Astrocyte of the cerebellum (primary cell): ENCODE results near the gene ANKIB1.
A peak's percentile ranks its signal among the peaks of the same experiment; 100 is the strongest.

ENCODE experiments used
- DNase-seq: peaks from one replicate; pipeline ENCODE4 v3.0.0-alpha.2; 2011; ENCODE audit warnings: low read depth
- H3K4me3 ChIP-seq: 2 replicates; pipeline ENCODE4 v1.5.1; 2011; ENCODE audit warnings: mild to moderate bottlenecking, low read depth, low read length, moderate library complexity
- CTCF ChIP-seq: IDR thresholded peaks from 2 replicates; pipeline ENCODE4 v1.5.1; 2012; ENCODE audit warnings: low read length, low read depth, moderate library complexity, mild to moderate bottlenecking; ENCODE audit errors: missing control alignments
- in situ Hi-C: cut with HindIII; loops from 2 replicates; pipeline ENCODE4 v1.10.0; 2017; ENCODE audit warnings: low sequenced_read_pairs

Gene ANKIB1

GRCh38 chr7:92332782-92333181 is 87.0 kb downstream of the ANKIB1 start:
- no peak for DNase-seq
- H3K4me3 ChIP-seq, result no peak overlapping the region
- no peak for TF ChIP-seq CTCF
- in situ Hi-C loops, result no loop called here

GRCh38 chr7:92333866-92334265 is 88.1 kb downstream of the ANKIB1 start:
- in situ Hi-C loops, result no loop called here
- no peak for TF ChIP-seq CTCF
- no peak for DNase-seq
- H3K4me3 ChIP-seq, result no peak overlapping the region

- TF ChIP-seq CTCF, result no peak
- DNase-seq, result no peak
- H3K4me3 ChIP-seq, result no peak overlapping the region
- in situ Hi-C loops, result no loop called here
Measured at GRCh38 chr7:92335574-92335973, 89.8 kb downstream of the ANKIB1 start.

GRCh38 chr7:92336662-92337340 is 91.0 kb downstream of the ANKIB1 start:
- TF ChIP-seq CTCF, result no peak
- in situ Hi-C loops, result no loop called here
- DNase-seq, result peak; percentile 4
- H3K4me3 ChIP-seq, result no peak overlapping the region

DNA sequence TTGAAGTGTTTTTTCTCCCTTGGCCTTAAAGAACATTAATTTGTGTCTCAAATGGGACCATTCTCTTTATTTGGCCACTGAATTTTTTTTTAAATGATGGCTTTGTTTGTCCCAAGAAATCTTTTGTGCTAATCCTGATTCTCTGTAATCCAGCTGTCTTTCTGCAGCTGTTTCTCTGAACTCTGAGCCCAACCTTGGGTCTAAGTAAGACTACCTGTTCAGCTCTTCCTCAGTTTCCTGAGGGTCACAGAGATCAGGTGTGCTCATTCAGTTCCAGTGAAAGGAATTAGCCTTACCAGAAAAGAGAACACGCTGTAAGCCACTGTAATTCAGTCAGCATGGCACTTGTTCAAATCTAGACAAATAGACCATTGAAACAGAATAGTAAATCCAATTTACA is 94.2 kb downstream of the ANKIB1 start:
- in situ Hi-C loops, result no loop called here
- DNase-seq, result no peak
- TF ChIP-seq CTCF, result no peak
- H3K4me3 ChIP-seq, result no peak overlapping the region

DNA sequence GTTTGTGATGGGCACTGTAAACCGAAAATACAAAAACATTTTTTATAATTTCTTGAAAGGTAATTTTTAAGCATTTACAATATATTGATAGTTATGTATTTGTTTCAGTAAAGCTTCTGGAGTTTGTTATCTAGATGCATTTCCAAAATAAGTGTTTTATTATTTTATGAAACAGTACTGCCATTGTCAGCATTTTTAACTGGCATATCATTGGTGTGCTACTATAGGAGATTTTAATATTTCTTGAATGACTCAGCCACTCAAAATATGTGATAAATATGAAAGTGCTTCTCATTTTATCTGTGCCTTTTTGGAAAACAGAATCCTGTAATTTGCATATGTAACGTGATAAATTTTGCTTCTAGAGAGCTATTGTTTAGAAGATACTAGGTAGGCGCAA is 97.9 kb downstream of the ANKIB1 start:
- DNase-seq, result no peak
- in situ Hi-C loops, result no loop called here
- H3K4me3 ChIP-seq, result no peak overlapping the region
- TF ChIP-seq CTCF, result no peak
